Measurements from ENCODE around the gene GOLGA5. TPM values are rescaled to one million over a fixed set of nuclear protein-coding genes. Genes with fewer than 3 reads are reported as not detected.

Gene GOLGA5
- total and polyA plus RNA-seq, 2 of the 8 experiments (the other 6 are each of a cell fraction or from before 2014, with no cell fraction given): 13.0 to 25.4 TPM

- 79% methylated on average over 4 of the region's 4 CpGs; no CpG with 5 or more reads in 1 of the 2 experiments for WGBS, 2 experiments (ENCODE audit: extremely low coverage in 1 of 2, insufficient coverage in 1 of 2, insufficient read length in 1 of 2, insufficient replicate concordance in 2 of 2, low coverage in 1 of 2, low lambda C conversion rate in 2 of 2, missing lambda C conversion rate in 1 of 2)
- H3K79me2 ChIP-seq (ENCODE audit: control insufficient read depth in 1 of 2, insufficient read depth in 2 of 2, low read length in 2 of 2): no peaks in the 10 kb centered on the region
- no peaks in the 10 kb centered on the region for H4K20me1 ChIP-seq (replicated peaks in 1 of 2; ENCODE audit: control insufficient read depth in 1 of 2, insufficient read depth in 2 of 2, low read length in 2 of 2)
- H2BK120ac ChIP-seq (replicated peaks; ENCODE audit: low read depth, low read length): no peak overlapping the region
- POLR2A ChIA-PET (ENCODE audit: partially characterized antibody): interaction anchor here (1.2 kb wide), 1 partner anchor 11 kb away, joined by 9 read pairs; the partner anchor contains the start of gene LGMN
- no peak overlapping the region for H3K27ac ChIP-seq (ENCODE audit: low read depth, low read length)
- H3K4ac ChIP-seq (replicated peaks; ENCODE audit: insufficient read length, low read depth, low read length): no peak overlapping the region
- CTCF ChIA-PET (ENCODE audit: partially characterized antibody): interaction anchor here (1.4 kb wide), 1 partner anchor 10 kb away, joined by 4 read pairs; no protein-coding TSS in a partner anchor
- no peaks in the 10 kb centered on the region for H3K79me1 ChIP-seq (ENCODE audit: low read depth, low read length)
- H3K18ac ChIP-seq (ENCODE audit: extremely low read depth, low read length): no peak overlapping the region
- H2BK5ac ChIP-seq (ENCODE audit: low read depth, low read length): no peak overlapping the region
- TF ChIP-seq TBP (IDR thresholded peaks at IDR 0.05; ENCODE audit: low read depth, low read length): 0 out of 2 replicates have a peak, but pooled peaks have one; percentile 22
- no peak for TF ChIP-seq JUN (IDR thresholded peaks at IDR 0.05; ENCODE audit: low read depth, low read length)
- TF ChIP-seq TAF1 (IDR thresholded peaks at IDR 0.05; ENCODE audit: low read depth, low read length): 0 out of 2 replicates have a peak, but pooled peaks have one; percentile 32
- TF ChIP-seq SP2 (IDR thresholded peaks at IDR 0.05; ENCODE audit: low read length): no peak
- no peak for TF ChIP-seq ATF3 (IDR thresholded peaks at IDR 0.05; ENCODE audit: insufficient read depth, low read depth, low read length)
- no peak overlapping the region for H2AK5ac ChIP-seq (ENCODE audit: low read depth, low read length)
- no peak overlapping the region for H3K23ac ChIP-seq (ENCODE audit: insufficient read length)
- H3K9ac ChIP-seq (replicated peaks in 1 of 4; ENCODE audit: extremely low read depth in 1 of 4, low read depth in 3 of 4, low read length in 3 of 4): no peak overlapping the region
- no peaks in the 10 kb centered on the region for H3K4me1 ChIP-seq (replicated peaks in 1 of 4; ENCODE audit: control insufficient read depth in 3 of 4, insufficient read depth in 4 of 4, low read length in 3 of 4)
- H3K56ac ChIP-seq (replicated peaks; ENCODE audit: insufficient read length, low read depth, low read length): no peak overlapping the region
- no peak overlapping the region for H4K91ac ChIP-seq (replicated peaks; ENCODE audit: insufficient read length, low read length)
- H2AFZ ChIP-seq (ENCODE audit: low read length): no peak overlapping the region
- H4K5ac ChIP-seq (ENCODE audit: insufficient read length, low read depth, low read length): no peak overlapping the region
- no peaks in the 10 kb centered on the region for H3K23me2 ChIP-seq (ENCODE audit: low read depth, low read length)
- H3K9me3 ChIP-seq (ENCODE audit: insufficient read depth in 2 of 2, low read depth in 1 of 2, low read length in 1 of 2): no peaks in the 10 kb centered on the region
- H2BK12ac ChIP-seq (ENCODE audit: low read depth, low read length): no peak overlapping the region
- DNase-seq (ENCODE audit: low read depth in 1 of 2, low spot score in 2 of 2) (no peak), FAIRE-seq (no peak)
- no peak overlapping the region for H2BK20ac ChIP-seq (ENCODE audit: low read length)
- H4K8ac ChIP-seq (ENCODE audit: extremely low read depth, insufficient read depth, low read length): no peak overlapping the region
- no peak overlapping the region for H3K14ac ChIP-seq (ENCODE audit: insufficient read length)
- no peak overlapping the region for H3K4me3 ChIP-seq (ENCODE audit: extremely low read depth in 1 of 4, insufficient read depth in 2 of 4, low read depth in 3 of 4, low read length in 4 of 4)
- no peak overlapping the region for H2BK15ac ChIP-seq (ENCODE audit: low read length)
- H3K4me2 ChIP-seq (ENCODE audit: insufficient read depth in 1 of 2, low read depth in 2 of 2, low read length in 2 of 2): no peak overlapping the region
- no peaks in the 10 kb centered on the region for H3K27me3 ChIP-seq (replicated peaks in 1 of 4; ENCODE audit: control insufficient read depth in 3 of 4, extremely low read depth in 1 of 4, insufficient read depth in 3 of 4, low read length in 3 of 4)
- no peaks in the 10 kb centered on the region for H3K36me3 ChIP-seq (ENCODE audit: control insufficient read depth in 2 of 4, insufficient read depth in 4 of 4, low read length in 3 of 4)
These were observed 34.8 kb upstream of the GOLGA5 start for GRCh38 chr14:92759300-92759678.
